HCT116 (cell line): ENCODE data around the gene FARP1. TPM values are rescaled to one million over a fixed set of nuclear protein-coding genes. Genes with fewer than 3 reads are reported as not detected.

Source experiments
- ATAC-seq: fragments of 200-7000 bp; cut with Tn5 transposase; 2 replicates; pipeline ENCODE4 v1.9.1; 2020; ENCODE audit warnings: mild to moderate bottlenecking, moderate library complexity
- BruUV-seq: library from RNA; stranded (reverse); fragments of 400-500 nt; replicated peaks from 2 replicates; lab custom pipeline; 2021; lab: Mats Ljungman, UMichigan
- CTCF ChIA-PET: fragments of 300-600 bp; sonication (Branson Sonifier 250); formaldehyde crosslinking; loops from one replicate; lab custom pipeline; 2021; ENCODE audit warnings: antibody characterized with exemption; lab: Charles Lee
- POLR2A ChIA-PET: fragments of 300-600, 350-600 bp; sonication (Branson Sonifier 250); formaldehyde crosslinking; loops from one replicate; lab custom pipeline; 2021; ENCODE audit warnings: antibody characterized with exemption; lab: Charles Lee
- RAD21 ChIA-PET, 2 experiments: fragments of 300-600 bp; sonication (Branson Sonifier 250); formaldehyde crosslinking; loops; one replicate each; lab custom pipeline; 2023; ENCODE audit warnings: low total read pairs in 2 of 2; ENCODE audit not compliant: uncharacterized antibody in 2 of 2, unreplicated experiment in 2 of 2, low non-redundant PET in 1 of 2; lab: Charles Lee
- DNase-seq: peaks from one replicate; pipeline ENCODE4 v3.0.0-alpha.2; 2010; ENCODE audit warnings: low read depth, low spot score
- H2AFZ ChIP-seq: fragments of 200-600 bp; shearing (Covaris generic), sonication (generic); 2 replicates; pipeline ENCODE4 v1.6.1; 2017; ENCODE audit warnings: low read depth, mixed run types, mixed read lengths, antibody characterized with exemption, low read length; ENCODE audit not compliant: poor library complexity, severe bottlenecking
- H3K27ac ChIP-seq: 2 replicates; pipeline ENCODE4 v1.5.1; 2012; ENCODE audit warnings: low read depth, low read length
- H3K27me3 ChIP-seq: fragments of 200-600 bp; sonication (generic); 2 replicates; pipeline ENCODE4 v1.6.1; 2016; ENCODE audit warnings: mixed run types, low read length, mixed read lengths; ENCODE audit not compliant: insufficient read depth
- H3K36me3 ChIP-seq, 2 experiments: fragments of 200-500 bp in 1 of 2; fragments of 200-600 bp in 1 of 2; sonication (Bioruptor generic) in 1 of 2; sonication (generic) in 1 of 2; 2 replicates each; pipeline versions ENCODE4 v1.5.1 to v1.6.1; 2014 to 2016; ENCODE audit warnings: low read length in 2 of 2, inconsistent platforms in 1 of 2, mixed read lengths in 1 of 2, mixed run types in 1 of 2; ENCODE audit not compliant: insufficient read depth in 2 of 2, control insufficient read depth in 1 of 2
- H3K4me1 ChIP-seq, 2 experiments: fragments of 200-600 bp in 1 of 2; sonication (generic) in 1 of 2; 2 replicates each; pipeline versions ENCODE4 v1.5.1 to v1.6.1; 2012 to 2017; ENCODE audit warnings: low read length in 2 of 2, inconsistent platforms in 1 of 2, mild to moderate bottlenecking in 1 of 2, mixed read lengths in 1 of 2, mixed run types in 1 of 2, moderate library complexity in 1 of 2; ENCODE audit not compliant: insufficient read depth in 2 of 2, control insufficient read depth in 1 of 2
- H3K4me2 ChIP-seq: fragments of 200-600 bp; sonication (generic); 2 replicates; pipeline ENCODE4 v1.6.1; 2017; ENCODE audit warnings: mixed run types, low read length, mixed read lengths
- H3K4me3 ChIP-seq, 2 experiments: fragments of 200-600 bp in 1 of 2; sonication (generic) in 1 of 2; replicated peaks in 1 of 2; 2 replicates each; pipeline ENCODE4 v1.5.1; 2011 to 2016; ENCODE audit warnings: low read length in 2 of 2, control low read depth in 1 of 2, low read depth in 1 of 2, mild to moderate bottlenecking in 1 of 2, mixed read lengths in 1 of 2, mixed run types in 1 of 2
- H3K79me2 ChIP-seq: fragments of 200-600 bp; sonication (generic); 2 replicates; pipeline ENCODE4 v1.6.1; 2017; ENCODE audit warnings: mild to moderate bottlenecking, mixed run types, low read length, moderate library complexity, mixed read lengths; ENCODE audit not compliant: insufficient read depth
- H3K9ac ChIP-seq: fragments of 200-600 bp; sonication (generic); 2 replicates; pipeline ENCODE4 v1.6.1; 2016; ENCODE audit warnings: low read length, mixed read lengths
- H3K9me2 ChIP-seq: fragments of 200-600 bp; sonication (generic), shearing (Covaris generic); 2 replicates; pipeline ENCODE4 v1.6.1; 2017; ENCODE audit warnings: mixed run types, mild to moderate bottlenecking, moderate library complexity; ENCODE audit not compliant: insufficient read depth
- H3K9me3 ChIP-seq, 2 experiments: fragments of 200-500 bp in 1 of 2; fragments of 200-600 bp in 1 of 2; sonication (Bioruptor generic) in 1 of 2; sonication (generic) in 1 of 2; 2 replicates each; pipeline ENCODE4 v1.6.1; 2014 to 2017; ENCODE audit warnings: low read length in 2 of 2, mixed read lengths in 2 of 2, inconsistent platforms in 1 of 2, low read depth in 1 of 2, mild to moderate bottlenecking in 1 of 2, mixed run types in 1 of 2, moderate library complexity in 1 of 2; ENCODE audit not compliant: control insufficient read depth in 1 of 2, insufficient read depth in 1 of 2
- H4K20me1 ChIP-seq: fragments of 200-600 bp; sonication (generic), shearing (Covaris generic); 2 replicates; pipeline ENCODE4 v1.6.1; 2017; ENCODE audit warnings: mixed run types, mild to moderate bottlenecking, moderate library complexity; ENCODE audit not compliant: insufficient read depth
- EGR1 ChIP-seq: IDR thresholded peaks from 2 replicates; pipeline ENCODE4 v1.6.1; 2012; ENCODE audit warnings: low read depth
- ELF1 ChIP-seq: IDR thresholded peaks from 2 replicates; pipeline ENCODE4 v1.6.1; 2012; ENCODE audit warnings: low read depth, borderline replicate concordance
- FOSL1 ChIP-seq: IDR thresholded peaks from 2 replicates; pipeline ENCODE4 v1.6.1; 2012; ENCODE audit warnings: low read depth
- POLR2AphosphoS5 ChIP-seq: IDR thresholded peaks from 2 replicates; pipeline ENCODE4 v1.6.1; 2011; ENCODE audit warnings: mild to moderate bottlenecking, low read depth, low read length, moderate library complexity
- RAD21 ChIP-seq: IDR thresholded peaks from 2 replicates; pipeline ENCODE4 v1.6.1; 2012; ENCODE audit warnings: low read depth, mild to moderate bottlenecking
- SP1 ChIP-seq: IDR thresholded peaks from 2 replicates; pipeline ENCODE4 v1.6.1; 2012; ENCODE audit warnings: low read depth
- SRF ChIP-seq: IDR thresholded peaks from 2 replicates; pipeline ENCODE4 v1.6.1; 2012; ENCODE audit warnings: low read depth
- YY1 ChIP-seq: IDR thresholded peaks from 2 replicates; pipeline ENCODE4 v1.6.1; 2011; ENCODE audit warnings: low read length, low read depth, moderate library complexity, mild to moderate bottlenecking; ENCODE audit not compliant: insufficient replicate concordance; ENCODE audit errors: extremely low read depth
- ZNF274 ChIP-seq: fragments of 200-500 bp; sonication (Bioruptor generic); IDR thresholded peaks from 2 replicates; pipeline ENCODE4 v1.6.1; 2014; ENCODE audit warnings: mild to moderate bottlenecking, low read depth, low read length, inconsistent platforms
- intact Hi-C: fragments of 100-400 bp; cut with micrococcal nuclease; formaldehyde crosslinking; loops from 2 replicates; pipeline ENCODE4 v1.10.0; 2022
- total RNA-seq: library from RNA; stranded (reverse); gene quantifications from one replicate; pipeline ENCODE4 v1.2.1, GENCODE V29; 2021; ENCODE audit not compliant: unreplicated experiment
- TF ChIP-seq, protein P1 (sequence below), 3 experiments: fragments of 200-600 bp in 1 of 3; sonication (generic) in 1 of 3; IDR thresholded peaks in 2 of 3; conservative IDR thresholded peaks in 1 of 3; 2 replicates each; pipeline ENCODE4 v1.5.1; 2012 to 2017; ENCODE audit warnings: low read depth in 2 of 3, low read length in 2 of 3, antibody characterized with exemption in 1 of 3, borderline replicate concordance in 1 of 3, control low read depth in 1 of 3, mild to moderate bottlenecking in 1 of 3, mixed read lengths in 1 of 3, mixed run types in 1 of 3, moderate library complexity in 1 of 3; ENCODE audit not compliant: insufficient read depth in 1 of 3

The FARP1 gene
- total RNA-seq, 1 experiment from 2014 or later: 30.5 TPM

DNA sequence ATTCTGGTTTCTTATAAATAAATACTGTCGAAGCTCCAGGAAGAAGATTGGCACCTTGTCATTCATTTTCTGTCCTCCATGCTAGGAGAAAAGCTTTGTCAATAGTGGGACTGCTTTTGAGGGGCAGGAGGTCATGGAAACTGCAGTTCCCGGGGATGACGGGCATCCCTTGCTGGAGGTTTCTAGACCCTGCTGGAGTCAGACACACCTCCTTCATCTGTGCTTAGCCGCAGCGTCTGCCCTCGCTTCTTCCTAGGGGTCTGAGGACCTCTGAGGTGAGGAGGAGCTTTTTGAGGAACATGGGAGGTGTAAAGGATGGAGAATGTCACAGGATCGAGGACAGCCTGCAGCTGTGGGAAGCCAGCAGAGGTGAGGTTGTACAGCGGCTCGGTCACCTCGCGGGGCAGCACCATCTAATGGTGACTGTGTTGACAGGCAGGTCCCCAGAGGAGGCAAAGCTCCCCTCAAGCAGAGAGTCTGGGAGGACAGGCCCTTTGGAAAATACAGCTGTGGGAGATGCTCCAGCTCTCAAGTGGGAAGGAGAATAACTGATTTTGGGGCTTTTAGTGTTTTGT is 206.9 kb downstream of the FARP1 start:
- TF ChIP-seq, protein P1, sequence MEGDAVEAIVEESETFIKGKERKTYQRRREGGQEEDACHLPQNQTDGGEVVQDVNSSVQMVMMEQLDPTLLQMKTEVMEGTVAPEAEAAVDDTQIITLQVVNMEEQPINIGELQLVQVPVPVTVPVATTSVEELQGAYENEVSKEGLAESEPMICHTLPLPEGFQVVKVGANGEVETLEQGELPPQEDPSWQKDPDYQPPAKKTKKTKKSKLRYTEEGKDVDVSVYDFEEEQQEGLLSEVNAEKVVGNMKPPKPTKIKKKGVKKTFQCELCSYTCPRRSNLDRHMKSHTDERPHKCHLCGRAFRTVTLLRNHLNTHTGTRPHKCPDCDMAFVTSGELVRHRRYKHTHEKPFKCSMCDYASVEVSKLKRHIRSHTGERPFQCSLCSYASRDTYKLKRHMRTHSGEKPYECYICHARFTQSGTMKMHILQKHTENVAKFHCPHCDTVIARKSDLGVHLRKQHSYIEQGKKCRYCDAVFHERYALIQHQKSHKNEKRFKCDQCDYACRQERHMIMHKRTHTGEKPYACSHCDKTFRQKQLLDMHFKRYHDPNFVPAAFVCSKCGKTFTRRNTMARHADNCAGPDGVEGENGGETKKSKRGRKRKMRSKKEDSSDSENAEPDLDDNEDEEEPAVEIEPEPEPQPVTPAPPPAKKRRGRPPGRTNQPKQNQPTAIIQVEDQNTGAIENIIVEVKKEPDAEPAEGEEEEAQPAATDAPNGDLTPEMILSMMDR (IDR thresholded peaks at IDR 0.05 in 2 of 3, conservative IDR thresholded peaks at IDR 0.05 in 1 of 3; ENCODE audit: borderline replicate concordance in 1 of 3, insufficient read depth in 1 of 3, low read depth in 2 of 3, low read length in 2 of 3): peak in 2 of 3 experiments; percentile 15 to 27; a peak in 2 of 6 replicates
- TF ChIP-seq EGR1: no peak
- TF ChIP-seq YY1: no peak
- no peak for TF ChIP-seq FOSL1
- no peak for TF ChIP-seq ZNF274
- peak; percentile 34; the same call in 1 of the 2 replicates for TF ChIP-seq RAD21
- no peak for TF ChIP-seq ELF1
- TF ChIP-seq POLR2AphosphoS5: no peak
- TF ChIP-seq SP1: no peak
- no peak for TF ChIP-seq SRF
- Histone ChIP-seq H3K4me3 (no peak overlapping the region), H3K27me3 (no peaks in the 10 kb centered on the region), H3K9me3 (no peaks in the 10 kb centered on the region), H3K4me2 (no peak overlapping the region), H2AFZ (no peak overlapping the region), H3K36me3 (no peaks in the 10 kb centered on the region), H3K9ac (no peak overlapping the region), H3K27ac (no peak overlapping the region), H3K4me1 (no peaks in the 10 kb centered on the region), H3K79me2 (no peaks in the 10 kb centered on the region), H4K20me1 (no peaks in the 10 kb centered on the region), H3K9me2 (no peaks in the 10 kb centered on the region)
- BruUV-seq: no TSS peak
- CTCF ChIA-PET: no interaction called here
- RAD21 ChIA-PET: interaction anchor here in 1 of 2 experiments (0.8 kb wide), 1 partner anchor 316 kb away, joined by 4 read pairs; no protein-coding TSS in a partner anchor
- ATAC-seq: peak; percentile 78
- POLR2A ChIA-PET: no interaction called here
- no peak for DNase-seq
- intact Hi-C loops: no loop called here
